Measurements from ENCODE around the gene MED27. TPM values are rescaled to one million over a fixed set of nuclear protein-coding genes. Genes with fewer than 3 reads are reported as not detected.

MED27 gene
- total and polyA plus RNA-seq, 2 donors (not counting 1 experiment from before 2014, with no cell fraction given): 13.4 to 44.7 TPM

- Histone ChIP-seq H3K4me2 (ENCODE audit: extremely low read depth, insufficient read depth, low read length) (peak overlapping the region; percentile 67), H3K27me3 (ENCODE audit: control insufficient read depth, insufficient read depth, low read length) (peaks cover under 1% of the 10 kb centered on the region), H3K4me1 (ENCODE audit: control insufficient read depth, extremely low read depth, insufficient read depth, low read length) (no peaks in the 10 kb centered on the region), H3K9me3 (ENCODE audit: control insufficient read depth, insufficient read depth, low read depth, low read length) (no peaks in the 10 kb centered on the region), H4K20me1 (ENCODE audit: control insufficient read depth, extremely low read depth, insufficient read depth, low read length) (no peaks in the 10 kb centered on the region), H3K27ac (ENCODE audit: insufficient read depth, low read length) (peak overlapping the region; percentile 75), H2AFZ (ENCODE audit: low read length) (peak overlapping the region; percentile 42), H3K9ac (ENCODE audit: insufficient read depth, low read length) (peak overlapping the region; percentile 78), H3K4me3 (replicated peaks in 1 of 4; ENCODE audit: control extremely low read depth in 1 of 4, insufficient read depth in 1 of 4, low read depth in 3 of 4, low read length in 4 of 4) (peak overlapping the region; percentile 80 to 92 (median 84)), H3K36me3 (ENCODE audit: control insufficient read depth, insufficient read depth, low read length) (no peaks in the 10 kb centered on the region), H3K79me2 (ENCODE audit: control insufficient read depth, insufficient read depth, low read length) (peaks cover 32% of the 10 kb centered on the region)
- DNase-seq (ENCODE audit: low read depth in 2 of 2): no peak
- TF ChIP-seq EZH2 (IDR thresholded peaks at IDR 0.05; ENCODE audit: low read length, missing control alignments) (no peak), CTCF (conservative IDR thresholded peaks at IDR 0.05 in 1 of 2, IDR thresholded peaks at IDR 0.05 in 1 of 2; ENCODE audit: low read depth in 1 of 2, low read length in 2 of 2) (no peak)
Measured at GRCh38 chr9:132078699-132079356, 839 bp downstream of the MED27 start.

GRCh38 chr9:132077881-132078698, 1.6 kb downstream of the MED27 start:
- TF ChIP-seq CTCF (conservative IDR thresholded peaks at IDR 0.05 in 1 of 2, IDR thresholded peaks at IDR 0.05 in 1 of 2; ENCODE audit: low read depth in 1 of 2, low read length in 2 of 2) (no peak), EZH2 (IDR thresholded peaks at IDR 0.05; ENCODE audit: low read length, missing control alignments) (no peak)
- Histone ChIP-seq H3K4me1 (ENCODE audit: control insufficient read depth, extremely low read depth, insufficient read depth, low read length) (no peaks in the 10 kb centered on the region), H3K27ac (ENCODE audit: insufficient read depth, low read length) (peak overlapping the region; percentile 21)

GRCh38 chr9:132075853-132076252, 3.8 kb downstream of the MED27 start:
- Histone ChIP-seq H3K4me2 (ENCODE audit: extremely low read depth, insufficient read depth, low read length) (no peak overlapping the region), H3K79me2 (ENCODE audit: control insufficient read depth, insufficient read depth, low read length) (peaks cover 49% of the 10 kb centered on the region), H3K36me3 (ENCODE audit: control insufficient read depth, insufficient read depth, low read length) (peaks cover 5% of the 10 kb centered on the region), H2AFZ (ENCODE audit: low read length) (no peak overlapping the region), H3K27me3 (ENCODE audit: control insufficient read depth, insufficient read depth, low read length) (no peaks in the 10 kb centered on the region), H3K9me3 (ENCODE audit: control insufficient read depth, insufficient read depth, low read depth, low read length) (no peaks in the 10 kb centered on the region), H3K27ac (ENCODE audit: insufficient read depth, low read length) (no peak overlapping the region), H3K4me1 (ENCODE audit: control insufficient read depth, extremely low read depth, insufficient read depth, low read length) (no peaks in the 10 kb centered on the region), H3K4me3 (replicated peaks in 1 of 4; ENCODE audit: control extremely low read depth in 1 of 4, insufficient read depth in 1 of 4, low read depth in 3 of 4, low read length in 4 of 4) (no peak overlapping the region), H3K9ac (ENCODE audit: insufficient read depth, low read length) (no peak overlapping the region), H4K20me1 (ENCODE audit: control insufficient read depth, extremely low read depth, insufficient read depth, low read length) (peaks cover 3% of the 10 kb centered on the region)
- DNase-seq (ENCODE audit: low read depth in 2 of 2): no peak
- TF ChIP-seq CTCF (conservative IDR thresholded peaks at IDR 0.05 in 1 of 2, IDR thresholded peaks at IDR 0.05 in 1 of 2; ENCODE audit: low read depth in 1 of 2, low read length in 2 of 2) (no peak), EZH2 (IDR thresholded peaks at IDR 0.05; ENCODE audit: low read length, missing control alignments) (no peak)

More at GRCh38 chr9:132077881-132078698, 1.6 kb downstream of the MED27 start:
- Histone ChIP-seq H3K9ac (ENCODE audit: insufficient read depth, low read length) (no peak overlapping the region), H4K20me1 (ENCODE audit: control insufficient read depth, extremely low read depth, insufficient read depth, low read length) (no peaks in the 10 kb centered on the region), H3K79me2 (ENCODE audit: control insufficient read depth, insufficient read depth, low read length) (peaks cover 32% of the 10 kb centered on the region), H3K4me2 (ENCODE audit: extremely low read depth, insufficient read depth, low read length) (peak overlapping the region; percentile 67), H3K36me3 (ENCODE audit: control insufficient read depth, insufficient read depth, low read length) (no peaks in the 10 kb centered on the region), H2AFZ (ENCODE audit: low read length) (no peak overlapping the region), H3K4me3 (replicated peaks in 1 of 4; ENCODE audit: control extremely low read depth in 1 of 4, insufficient read depth in 1 of 4, low read depth in 3 of 4, low read length in 4 of 4) (peak overlapping the region; percentile 35 to 92 (median 80)), H3K9me3 (ENCODE audit: control insufficient read depth, insufficient read depth, low read depth, low read length) (no peaks in the 10 kb centered on the region), H3K27me3 (ENCODE audit: control insufficient read depth, insufficient read depth, low read length) (no peaks in the 10 kb centered on the region)
- peak; percentile 40 to 80 for DNase-seq (ENCODE audit: low read depth in 2 of 2)
